ENCODE measurements around the gene IP6K1.
"Not testable (repeated sequence)": the region's sequence is repeated elsewhere in the genome, so short reads cannot be mapped to it uniquely, and the experiment has no call there.

The IP6K1 gene

DNA sequence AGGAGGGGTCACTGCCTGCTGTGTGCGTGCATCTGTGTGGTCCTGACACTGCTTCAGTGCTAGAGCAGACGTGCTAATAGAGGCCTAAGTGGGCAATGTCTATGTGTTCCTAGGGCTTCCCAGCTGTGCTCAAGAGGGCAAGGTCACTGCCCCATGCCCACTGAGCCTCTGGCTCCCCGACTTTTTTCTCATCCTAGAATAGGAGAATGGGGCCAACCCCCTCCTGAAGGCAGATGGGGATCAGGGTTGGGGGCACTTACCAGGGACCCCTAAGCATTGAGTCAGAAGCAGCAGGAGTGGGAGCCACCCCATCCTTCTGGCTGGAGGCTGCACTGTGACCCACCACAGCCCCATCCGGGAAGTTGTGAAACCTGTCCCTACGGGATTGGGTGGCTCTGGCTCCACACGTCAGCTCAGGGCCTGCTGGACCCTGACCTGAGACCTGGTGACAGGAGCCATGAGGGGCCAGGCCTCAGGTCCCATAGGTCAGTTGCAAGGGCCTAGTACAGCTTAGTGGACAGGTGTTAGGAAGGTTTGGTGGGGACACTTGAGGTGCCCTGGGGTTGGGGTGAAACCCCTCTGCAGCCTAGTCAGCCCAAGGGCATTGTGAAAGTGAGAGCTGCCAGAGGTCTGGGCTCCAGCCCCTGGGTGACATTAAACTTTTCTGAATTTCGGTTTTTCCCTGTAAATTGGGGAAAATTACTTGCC, 97.8 kb downstream of the IP6K1 start:
- DNase-seq (ENCODE audit: low spot score) = not testable (repeated sequence)

DNA sequence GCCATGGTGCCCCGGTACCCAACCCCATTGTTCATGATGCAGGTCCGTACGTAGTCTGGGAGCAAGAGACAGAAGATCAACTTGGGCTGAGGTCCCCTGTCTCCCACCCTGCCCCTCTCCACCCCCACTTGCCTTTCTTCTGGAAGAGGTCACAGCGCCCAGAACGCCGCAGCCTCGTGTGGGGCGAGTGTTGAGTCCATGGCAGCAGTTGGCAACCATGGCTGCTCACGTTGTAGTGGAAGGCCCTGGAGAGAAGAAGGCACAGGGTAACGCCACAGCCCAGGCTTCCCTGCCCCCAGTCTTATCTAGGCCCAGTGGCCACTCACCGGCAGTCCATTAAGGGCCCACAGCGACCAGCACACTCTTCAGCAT, 98.9 kb downstream of the IP6K1 start:
- not testable (repeated sequence) for DNase-seq (ENCODE audit: low spot score)

DNA sequence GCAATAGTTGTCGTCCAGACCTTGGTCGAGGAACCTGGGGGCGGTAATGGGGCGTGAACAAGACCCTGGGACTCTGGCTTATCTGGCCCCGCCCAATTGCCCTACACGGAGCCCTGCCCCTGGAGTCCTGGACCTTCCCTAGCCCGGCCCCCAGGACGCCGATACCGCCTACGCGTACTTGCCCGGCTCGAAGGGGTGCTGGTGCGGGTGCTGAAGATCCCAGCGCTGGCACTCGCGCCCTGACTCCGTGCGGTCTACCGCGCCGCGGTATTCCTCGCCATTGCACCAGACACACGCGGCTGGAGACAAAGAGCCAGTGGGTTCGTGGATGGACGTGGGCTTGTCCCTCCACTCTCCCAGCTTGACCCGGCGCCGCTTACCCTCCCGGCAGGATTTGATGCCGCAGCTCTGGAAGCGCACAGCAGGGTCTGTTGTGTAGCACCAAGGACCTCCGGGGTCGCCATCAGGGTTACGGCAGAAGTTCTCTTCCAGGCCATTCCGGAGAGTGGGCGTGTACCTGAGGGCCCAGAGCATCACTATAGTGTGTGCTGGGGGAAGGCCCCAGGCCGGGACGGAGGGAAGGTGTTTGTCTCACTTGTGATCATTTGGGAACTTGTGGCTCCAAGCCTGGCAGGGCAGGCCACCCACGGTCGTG, 99.4 kb downstream of the IP6K1 start:
- DNase-seq (ENCODE audit: low spot score) = not testable (repeated sequence)

DNA sequence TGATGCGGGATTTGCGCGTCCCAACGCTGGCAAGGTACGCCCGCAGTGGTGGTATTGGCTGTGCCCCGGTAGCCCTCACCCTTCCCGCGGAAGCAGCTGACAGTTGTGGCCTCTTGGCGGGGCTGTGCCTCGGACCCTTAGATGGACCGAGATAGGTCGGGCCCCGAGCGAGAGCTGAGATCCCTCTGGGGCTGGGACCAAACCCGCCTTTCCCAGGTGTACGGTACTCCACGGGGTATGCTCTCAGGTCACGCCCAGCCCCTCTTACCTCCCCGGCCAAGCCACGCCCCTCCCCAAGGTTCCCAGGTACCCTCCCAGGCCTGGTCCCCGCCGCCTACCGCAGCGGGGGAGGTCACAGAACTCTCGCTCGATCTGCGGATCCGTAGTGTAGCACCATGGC, 100.0 kb downstream of the IP6K1 start:
- not testable (repeated sequence) for DNase-seq (ENCODE audit: low spot score)

DNA sequence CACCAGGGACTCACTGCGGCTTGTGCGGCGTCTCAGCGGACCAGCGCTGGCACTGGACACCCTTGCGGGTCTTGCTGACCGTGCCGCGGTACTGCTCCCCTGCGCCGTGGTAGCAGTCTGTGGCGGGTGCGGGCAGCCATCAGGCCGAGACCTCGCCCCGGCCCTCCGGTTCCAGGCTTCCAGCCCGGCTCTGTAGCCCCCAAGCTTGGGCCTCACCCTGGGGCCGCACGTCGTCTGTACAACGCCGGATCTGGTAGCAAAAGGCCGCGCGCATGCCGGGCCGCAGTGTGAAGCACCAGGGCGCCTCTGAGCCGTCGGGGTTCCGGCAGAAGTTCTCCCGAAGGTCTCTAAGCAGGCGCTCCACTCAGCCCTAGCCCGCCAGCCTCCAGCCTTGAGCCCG, 100.5 kb downstream of the IP6K1 start:
- not testable (repeated sequence) for DNase-seq (ENCODE audit: low spot score)

- not testable (repeated sequence) for DNase-seq (ENCODE audit: low spot score)
Measured at GRCh38 chr3:49685103-49685502, 101.2 kb downstream of the IP6K1 start.

DNA sequence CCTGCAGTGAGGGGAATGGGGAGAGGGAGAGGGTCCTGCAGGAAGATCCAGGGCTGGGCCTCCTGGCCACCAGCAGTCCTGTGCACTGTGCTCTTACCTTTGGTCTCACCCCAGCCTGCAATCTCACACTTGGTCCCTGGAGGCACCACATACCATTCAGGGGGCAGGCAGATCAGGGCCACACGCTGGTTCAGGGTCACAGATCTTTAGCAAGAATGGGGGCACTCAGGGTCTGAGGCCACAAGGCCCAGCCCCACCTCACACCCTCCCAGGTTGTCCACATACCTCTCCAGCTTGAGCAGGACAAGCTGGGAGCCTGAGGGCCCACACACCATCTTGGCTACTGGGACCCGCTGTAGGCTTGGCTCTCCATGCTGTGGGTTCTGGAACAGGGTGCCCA, 101.9 kb downstream of the IP6K1 start:
- DNase-seq (ENCODE audit: low spot score) = not testable (repeated sequence)

DNA sequence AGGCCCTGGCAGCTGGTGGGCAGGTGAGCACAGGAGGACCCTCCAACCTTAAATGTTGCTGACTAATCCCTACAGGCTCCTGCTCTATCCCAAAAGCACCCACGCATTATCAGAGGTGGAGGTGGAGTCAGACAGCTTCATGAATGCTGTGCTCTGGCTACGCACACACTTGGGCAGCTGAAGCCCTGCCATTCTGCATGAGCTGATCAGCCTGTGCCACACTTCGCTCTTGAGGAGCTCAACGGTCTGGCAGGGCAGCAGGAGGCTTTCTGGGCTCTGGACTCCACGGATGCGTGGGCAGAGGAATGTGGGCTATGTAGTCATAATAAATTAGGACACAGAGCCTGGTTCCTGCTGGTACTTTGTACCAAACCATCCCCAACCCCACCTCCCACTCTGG, 103.2 kb downstream of the IP6K1 start:
- DNase-seq (ENCODE audit: low spot score) = no peak

DNA sequence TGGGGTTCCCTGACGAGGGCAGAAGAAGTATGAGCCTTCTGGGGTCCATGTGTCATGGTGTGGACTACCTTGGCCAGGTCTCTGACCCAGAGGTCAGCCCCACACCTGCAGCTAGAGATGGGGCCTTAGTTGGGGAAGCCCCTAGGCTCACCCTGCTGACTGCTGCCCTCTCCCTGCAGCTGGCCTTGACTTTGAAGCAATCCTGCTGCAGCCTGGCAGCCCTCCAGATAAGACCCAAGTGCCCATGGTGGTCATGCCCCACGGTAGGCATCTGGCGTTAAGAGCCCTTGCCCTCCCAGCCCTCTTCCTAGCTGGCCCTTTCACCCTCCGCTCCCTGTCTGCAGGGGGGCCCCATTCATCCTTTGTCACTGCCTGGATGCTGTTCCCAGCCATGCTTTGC, 104.8 kb downstream of the IP6K1 start:
- no peak for DNase-seq (ENCODE audit: low spot score)

- DNase-seq (ENCODE audit: low spot score) = no peak
Measured at GRCh38 chr3:49681232-49681522, 105.2 kb downstream of the IP6K1 start.

- DNase-seq (ENCODE audit: low spot score) = no peak
Measured at GRCh38 chr3:49680493-49681231, 105.7 kb downstream of the IP6K1 start.

- DNase-seq (ENCODE audit: low spot score) = no peak
Measured at GRCh38 chr3:49675912-49676311, 110.4 kb downstream of the IP6K1 start.

GRCh38 chr3:49674497-49674983, 111.8 kb downstream of the IP6K1 start:
- no peak for DNase-seq (ENCODE audit: low spot score)

Data from kidney capillary endothelial cell (primary cell).